ENCODE results near the gene CCT8L2. TPM values are rescaled to one million over a fixed set of nuclear protein-coding genes. Genes with fewer than 3 reads are reported as not detected.
"Not testable (repeated sequence)": the region's sequence is repeated elsewhere in the genome, so short reads cannot be mapped to it uniquely, and the experiment has no call there.

CCT8L2 gene
- total RNA-seq (2021; fragmentation: NEBNext Ultra II Directional; extraction: Animal tissue kit (Norgen Biotek cat#: 25700)) (not detected in 2 replicates), polyA plus RNA-seq (2011; rRNA removed) (not detected in 2 replicates), polyA minus RNA-seq (2011; rRNA and poly(A)+ RNA removed) (not detected in 2 replicates)
- not detected for polyA plus RNA-seq (2011; cell fraction: cytosol; rRNA removed)
- not detected for polyA plus RNA-seq (2011; cell fraction: nucleus; rRNA removed)
- not detected in 4 replicates for polyA plus RNA-seq (2012, experiment 1 of 2)
- not detected for polyA plus RNA-seq (2012, experiment 2 of 2)
- not detected for polyA plus RNA-seq (2013, experiment 1 of 2)
- not detected for polyA plus RNA-seq (2013, experiment 2 of 2)
- polyA minus RNA-seq (2011; cell fraction: cytosol; rRNA and poly(A)+ RNA removed): not detected
- polyA minus RNA-seq (2011; cell fraction: nucleus; rRNA and poly(A)+ RNA removed): not detected
- long read RNA-seq, experiment 1: 0 reads
- long read RNA-seq, experiment 2: 0 reads

GRCh38 chr22:16592710-16593109 is at the start of gene CCT8L2:
Gene CCT8L2, minus strand, starts transcription at chr22:16592810. Its CDS starts 260 bp downstream, at chr22:16592550.
- H3K79me2 ChIP-seq (ENCODE audit: control insufficient read depth in 1 of 2, insufficient read depth in 2 of 2, low read length in 2 of 2); CTCF ChIA-PET (ENCODE audit: partially characterized antibody); H4K20me1 ChIP-seq (replicated peaks in 1 of 2; ENCODE audit: control insufficient read depth in 1 of 2, insufficient read depth in 2 of 2, low read length in 2 of 2); H3K27me3 ChIP-seq (replicated peaks in 1 of 4; ENCODE audit: control insufficient read depth in 3 of 4, extremely low read depth in 1 of 4, insufficient read depth in 3 of 4, low read length in 3 of 4); H3K18ac ChIP-seq (ENCODE audit: extremely low read depth, low read length); H3K4me3 ChIP-seq (ENCODE audit: extremely low read depth in 1 of 4, insufficient read depth in 2 of 4, low read depth in 3 of 4, low read length in 4 of 4); H3K36me3 ChIP-seq (ENCODE audit: control insufficient read depth in 2 of 4, insufficient read depth in 4 of 4, low read length in 3 of 4); H2BK120ac ChIP-seq (replicated peaks; ENCODE audit: low read depth, low read length); H3K27ac ChIP-seq (ENCODE audit: low read depth, low read length); H2BK5ac ChIP-seq (ENCODE audit: low read depth, low read length); H2AFZ ChIP-seq (ENCODE audit: low read length); H3K79me1 ChIP-seq (ENCODE audit: low read depth, low read length); H3K56ac ChIP-seq (replicated peaks; ENCODE audit: insufficient read length, low read depth, low read length); H3K4ac ChIP-seq (replicated peaks; ENCODE audit: insufficient read length, low read depth, low read length); H3K9ac ChIP-seq (replicated peaks in 1 of 4; ENCODE audit: extremely low read depth in 1 of 4, low read depth in 3 of 4, low read length in 3 of 4); H2BK20ac ChIP-seq (ENCODE audit: low read length); H3K14ac ChIP-seq (ENCODE audit: insufficient read length); H2BK12ac ChIP-seq (ENCODE audit: low read depth, low read length); H4K5ac ChIP-seq (ENCODE audit: insufficient read length, low read depth, low read length); DNase-seq (ENCODE audit: low read depth in 1 of 2, low spot score in 2 of 2); H4K91ac ChIP-seq (replicated peaks; ENCODE audit: insufficient read length, low read length); H4K8ac ChIP-seq (ENCODE audit: extremely low read depth, insufficient read depth, low read length); H3K4me2 ChIP-seq (ENCODE audit: insufficient read depth in 1 of 2, low read depth in 2 of 2, low read length in 2 of 2); H2AK5ac ChIP-seq (ENCODE audit: low read depth, low read length); H3K23ac ChIP-seq (ENCODE audit: insufficient read length); H3K4me1 ChIP-seq (replicated peaks in 1 of 4; ENCODE audit: control insufficient read depth in 3 of 4, insufficient read depth in 4 of 4, low read length in 3 of 4); H3K23me2 ChIP-seq (ENCODE audit: low read depth, low read length); H2BK15ac ChIP-seq (ENCODE audit: low read length); FAIRE-seq; POLR2A ChIA-PET (ENCODE audit: partially characterized antibody): not testable (repeated sequence)
- H3K9me3 ChIP-seq (ENCODE audit: insufficient read depth in 2 of 2, low read depth in 1 of 2, low read length in 1 of 2): peaks cover 5 to 72% of the 10 kb centered on the region in 2 experiments
- WGBS, 2 experiments (ENCODE audit: extremely low coverage in 1 of 2, insufficient coverage in 1 of 2, insufficient read length in 1 of 2, insufficient replicate concordance in 2 of 2, low coverage in 1 of 2, low lambda C conversion rate in 2 of 2, missing lambda C conversion rate in 1 of 2): 93% methylated on average over 1 of the region's 1 CpG; no CpG with 5 or more reads in 1 of the 2 experiments

All from H1 (cell line).